HCT116 (cell line): ENCODE measurements around the gene AFP. TPM values are rescaled to one million over a fixed set of nuclear protein-coding genes. Genes with fewer than 3 reads are reported as not detected.

Experiments
- ATAC-seq: fragments of 200-7000 bp; cut with Tn5 transposase; 2 replicates; pipeline ENCODE4 v1.9.1; 2020; ENCODE audit warnings: mild to moderate bottlenecking, moderate library complexity
- BruUV-seq: library from RNA; stranded (reverse); fragments of 400-500 nt; replicated peaks from 2 replicates; lab custom pipeline; 2021; lab: Mats Ljungman, UMichigan
- CTCF ChIA-PET: fragments of 300-600 bp; sonication (Branson Sonifier 250); formaldehyde crosslinking; loops from one replicate; lab custom pipeline; 2021; ENCODE audit warnings: antibody characterized with exemption; lab: Charles Lee
- POLR2A ChIA-PET: fragments of 300-600, 350-600 bp; sonication (Branson Sonifier 250); formaldehyde crosslinking; loops from one replicate; lab custom pipeline; 2021; ENCODE audit warnings: antibody characterized with exemption; lab: Charles Lee
- RAD21 ChIA-PET, 2 experiments: fragments of 300-600 bp; sonication (Branson Sonifier 250); formaldehyde crosslinking; loops; one replicate each; lab custom pipeline; 2023; ENCODE audit warnings: low total read pairs in 2 of 2; ENCODE audit not compliant: uncharacterized antibody in 2 of 2, unreplicated experiment in 2 of 2, low non-redundant PET in 1 of 2; lab: Charles Lee
- DNase-seq: peaks from one replicate; pipeline ENCODE4 v3.0.0-alpha.2; 2010; ENCODE audit warnings: low read depth, low spot score
- H2AFZ ChIP-seq: fragments of 200-600 bp; shearing (Covaris generic), sonication (generic); 2 replicates; pipeline ENCODE4 v1.6.1; 2017; ENCODE audit warnings: low read depth, mixed run types, mixed read lengths, antibody characterized with exemption, low read length; ENCODE audit not compliant: poor library complexity, severe bottlenecking
- H3K27ac ChIP-seq: 2 replicates; pipeline ENCODE4 v1.5.1; 2012; ENCODE audit warnings: low read depth, low read length
- H3K27me3 ChIP-seq: fragments of 200-600 bp; sonication (generic); 2 replicates; pipeline ENCODE4 v1.6.1; 2016; ENCODE audit warnings: mixed run types, low read length, mixed read lengths; ENCODE audit not compliant: insufficient read depth
- H3K36me3 ChIP-seq, 2 experiments: fragments of 200-500 bp in 1 of 2; fragments of 200-600 bp in 1 of 2; sonication (Bioruptor generic) in 1 of 2; sonication (generic) in 1 of 2; 2 replicates each; pipeline versions ENCODE4 v1.5.1 to v1.6.1; 2014 to 2016; ENCODE audit warnings: low read length in 2 of 2, inconsistent platforms in 1 of 2, mixed read lengths in 1 of 2, mixed run types in 1 of 2; ENCODE audit not compliant: insufficient read depth in 2 of 2, control insufficient read depth in 1 of 2
- H3K4me1 ChIP-seq, 2 experiments: fragments of 200-600 bp in 1 of 2; sonication (generic) in 1 of 2; 2 replicates each; pipeline versions ENCODE4 v1.5.1 to v1.6.1; 2012 to 2017; ENCODE audit warnings: low read length in 2 of 2, inconsistent platforms in 1 of 2, mild to moderate bottlenecking in 1 of 2, mixed read lengths in 1 of 2, mixed run types in 1 of 2, moderate library complexity in 1 of 2; ENCODE audit not compliant: insufficient read depth in 2 of 2, control insufficient read depth in 1 of 2
- H3K4me2 ChIP-seq: fragments of 200-600 bp; sonication (generic); 2 replicates; pipeline ENCODE4 v1.6.1; 2017; ENCODE audit warnings: mixed run types, low read length, mixed read lengths
- H3K4me3 ChIP-seq, 2 experiments: fragments of 200-600 bp in 1 of 2; sonication (generic) in 1 of 2; replicated peaks in 1 of 2; 2 replicates each; pipeline ENCODE4 v1.5.1; 2011 to 2016; ENCODE audit warnings: low read length in 2 of 2, control low read depth in 1 of 2, low read depth in 1 of 2, mild to moderate bottlenecking in 1 of 2, mixed read lengths in 1 of 2, mixed run types in 1 of 2
- H3K79me2 ChIP-seq: fragments of 200-600 bp; sonication (generic); 2 replicates; pipeline ENCODE4 v1.6.1; 2017; ENCODE audit warnings: mild to moderate bottlenecking, mixed run types, low read length, moderate library complexity, mixed read lengths; ENCODE audit not compliant: insufficient read depth
- H3K9ac ChIP-seq: fragments of 200-600 bp; sonication (generic); 2 replicates; pipeline ENCODE4 v1.6.1; 2016; ENCODE audit warnings: low read length, mixed read lengths
- H3K9me2 ChIP-seq: fragments of 200-600 bp; sonication (generic), shearing (Covaris generic); 2 replicates; pipeline ENCODE4 v1.6.1; 2017; ENCODE audit warnings: mixed run types, mild to moderate bottlenecking, moderate library complexity; ENCODE audit not compliant: insufficient read depth
- H3K9me3 ChIP-seq, 2 experiments: fragments of 200-500 bp in 1 of 2; fragments of 200-600 bp in 1 of 2; sonication (Bioruptor generic) in 1 of 2; sonication (generic) in 1 of 2; 2 replicates each; pipeline ENCODE4 v1.6.1; 2014 to 2017; ENCODE audit warnings: low read length in 2 of 2, mixed read lengths in 2 of 2, inconsistent platforms in 1 of 2, low read depth in 1 of 2, mild to moderate bottlenecking in 1 of 2, mixed run types in 1 of 2, moderate library complexity in 1 of 2; ENCODE audit not compliant: control insufficient read depth in 1 of 2, insufficient read depth in 1 of 2
- H4K20me1 ChIP-seq: fragments of 200-600 bp; sonication (generic), shearing (Covaris generic); 2 replicates; pipeline ENCODE4 v1.6.1; 2017; ENCODE audit warnings: mixed run types, mild to moderate bottlenecking, moderate library complexity; ENCODE audit not compliant: insufficient read depth
- ATF3 ChIP-seq: IDR thresholded peaks from 2 replicates; pipeline ENCODE4 v1.6.1; 2012
- CTCF ChIP-seq, 3 experiments: fragments of 200-600 bp in 1 of 3; sonication (generic) in 1 of 3; IDR thresholded peaks in 2 of 3; conservative IDR thresholded peaks in 1 of 3; 2 replicates each; pipeline ENCODE4 v1.5.1; 2012 to 2017; ENCODE audit warnings: low read depth in 2 of 3, low read length in 2 of 3, antibody characterized with exemption in 1 of 3, borderline replicate concordance in 1 of 3, control low read depth in 1 of 3, mild to moderate bottlenecking in 1 of 3, mixed read lengths in 1 of 3, mixed run types in 1 of 3, moderate library complexity in 1 of 3; ENCODE audit not compliant: insufficient read depth in 1 of 3
- EGR1 ChIP-seq: IDR thresholded peaks from 2 replicates; pipeline ENCODE4 v1.6.1; 2012; ENCODE audit warnings: low read depth
- POLR2A ChIP-seq: IDR thresholded peaks from 2 replicates; pipeline ENCODE4 v1.7.0; 2011; ENCODE audit warnings: borderline replicate concordance; ENCODE audit not compliant: insufficient read depth, insufficient read length; ENCODE audit errors: extremely low read depth
- TCF7L2 ChIP-seq: IDR thresholded peaks from 2 replicates; pipeline ENCODE4 v1.7.0; 2011; ENCODE audit warnings: borderline replicate concordance, inconsistent platforms; ENCODE audit not compliant: insufficient read depth, insufficient read length; ENCODE audit errors: extremely low read depth
- ZBTB33 ChIP-seq: IDR thresholded peaks from 2 replicates; pipeline ENCODE4 v1.6.1; 2011; ENCODE audit warnings: mild to moderate bottlenecking, low read length, moderate library complexity; ENCODE audit not compliant: insufficient replicate concordance; ENCODE audit errors: extremely low read depth
- ZFX ChIP-seq: fragments of 450-650 bp; IDR thresholded peaks from 2 replicates; pipeline ENCODE4 v1.6.1; 2017
- intact Hi-C: fragments of 100-400 bp; cut with micrococcal nuclease; formaldehyde crosslinking; loops from 2 replicates; pipeline ENCODE4 v1.10.0; 2022
- total RNA-seq: library from RNA; stranded (reverse); gene quantifications from one replicate; pipeline ENCODE4 v1.2.1, GENCODE V29; 2021; ENCODE audit not compliant: unreplicated experiment

The AFP gene
- total RNA-seq, 1 experiment from 2014 or later, result 1.6 TPM

- ChIA-PET CTCF (no interaction called here), POLR2A (no interaction called here), RAD21 (no interaction called here)
- Histone ChIP-seq H2AFZ (no peak overlapping the region), H3K9me3 (no peaks in the 10 kb centered on the region), H3K4me2 (no peak overlapping the region), H3K4me1 (no peaks in the 10 kb centered on the region), H3K9ac (no peak overlapping the region), H3K79me2 (no peaks in the 10 kb centered on the region), H3K27me3 (0 out of 2 replicates have a peak, but pooled peaks cover 4% of the 10 kb centered on the region), H3K4me3 (no peak overlapping the region), H4K20me1 (no peaks in the 10 kb centered on the region), H3K9me2 (no peaks in the 10 kb centered on the region), H3K36me3 (no peaks in the 10 kb centered on the region), H3K27ac (no peak overlapping the region)
- TF ChIP-seq ATF3 (no peak), CTCF (IDR thresholded peaks at IDR 0.05 in 2 of 3, conservative IDR thresholded peaks at IDR 0.05 in 1 of 3; ENCODE audit: borderline replicate concordance in 1 of 3, insufficient read depth in 1 of 3, low read depth in 2 of 3, low read length in 2 of 3) (no peak)
- BruUV-seq, result no TSS peak
- no peak for DNase-seq
- intact Hi-C loops, result no loop called here
- no peak for ATAC-seq
Measured at GRCh38 chr4:73486497-73486896, 50.5 kb downstream of the AFP start.

- no peak for ATAC-seq
- Histone ChIP-seq H4K20me1 (no peaks in the 10 kb centered on the region), H3K9me2 (no peaks in the 10 kb centered on the region), H3K9ac (no peak overlapping the region), H2AFZ (no peak overlapping the region), H3K9me3 (no peaks in the 10 kb centered on the region), H3K4me3 (no peak overlapping the region), H3K27me3 (0 out of 2 replicates have a peak, but pooled peaks cover 4% of the 10 kb centered on the region), H3K27ac (no peak overlapping the region), H3K79me2 (no peaks in the 10 kb centered on the region), H3K4me2 (no peak overlapping the region), H3K36me3 (no peaks in the 10 kb centered on the region), H3K4me1 (no peaks in the 10 kb centered on the region)
- POLR2A ChIA-PET, result no interaction called here
- no peak for DNase-seq
- CTCF ChIA-PET, result no interaction called here
- no TSS peak for BruUV-seq
- intact Hi-C loops, result no loop called here
- RAD21 ChIA-PET, result no interaction called here
- no peak for TF ChIP-seq ATF3
- no peak for TF ChIP-seq ZBTB33
- no peak for TF ChIP-seq ZFX
- TF ChIP-seq CTCF (IDR thresholded peaks at IDR 0.05 in 2 of 3, conservative IDR thresholded peaks at IDR 0.05 in 1 of 3; ENCODE audit: borderline replicate concordance in 1 of 3, insufficient read depth in 1 of 3, low read depth in 2 of 3, low read length in 2 of 3), result no peak
- no peak for TF ChIP-seq POLR2A
- TF ChIP-seq TCF7L2, result no peak
- no peak for TF ChIP-seq EGR1
Measured at GRCh38 chr4:73487233-73487632, 51.2 kb downstream of the AFP start.
